Fibroblast of skin of right biceps (primary cell): Measurements from ENCODE around the gene DR1.
"Not testable (repeated sequence)": the region's sequence is repeated elsewhere in the genome, so short reads cannot be mapped to it uniquely, and the experiment has no call there.

ENCODE experiments used
- DNase-seq: peaks from one replicate; pipeline ENCODE4 v3.0.0-alpha.2; 2013

Gene DR1

DNA sequence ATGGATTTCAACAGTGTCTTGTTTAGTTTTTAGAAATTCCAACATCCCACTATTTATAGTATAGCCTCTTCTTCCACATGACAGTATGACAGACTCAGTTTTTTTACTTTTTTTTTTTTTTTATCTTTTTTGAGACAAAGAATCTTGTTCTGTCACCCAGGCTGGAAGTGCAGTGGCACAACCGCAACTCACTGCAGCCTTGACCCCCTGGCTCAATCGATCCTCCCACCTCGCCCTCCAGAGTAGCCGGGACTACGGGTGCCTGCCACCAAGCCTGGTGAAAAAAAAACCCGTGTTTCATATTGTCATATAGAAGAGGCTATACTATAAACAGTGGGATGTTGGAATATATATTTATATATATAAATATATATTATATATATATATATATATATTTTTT is 1.2 kb upstream of the DR1 start:
- no peak for DNase-seq

GRCh38 chr1:93344886-93345632 is 648 bp upstream of the DR1 start:
- peak; percentile 17 for DNase-seq

DNA sequence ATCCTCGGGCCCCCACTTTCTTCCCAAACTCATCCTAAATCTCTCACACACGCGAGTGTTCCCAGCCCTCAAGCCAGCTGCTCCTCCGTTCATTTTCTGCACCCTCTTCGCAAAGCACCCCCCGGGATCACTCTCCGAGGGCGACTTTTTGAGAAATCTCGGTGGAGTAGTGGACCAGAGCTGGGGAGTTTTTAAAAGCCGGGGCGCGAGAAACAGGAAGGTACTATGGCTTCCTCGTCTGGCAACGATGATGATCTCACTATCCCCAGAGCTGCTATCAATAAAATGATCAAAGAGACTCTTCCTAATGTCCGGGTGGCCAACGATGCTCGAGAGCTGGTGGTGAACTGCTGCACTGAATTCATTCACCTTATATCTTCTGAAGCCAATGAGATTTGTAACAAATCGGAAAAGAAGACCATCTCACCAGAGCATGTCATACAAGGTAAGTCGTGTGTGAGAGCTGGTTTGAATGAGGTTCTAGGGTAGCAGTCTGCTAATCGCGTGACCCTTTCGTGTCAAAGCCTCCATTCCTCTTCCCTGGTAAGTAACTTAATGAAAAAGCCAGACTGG is 800 bp downstream of the DR1 start:
- peak; percentile 22 for DNase-seq

GRCh38 chr1:93347334-93347899 is 1.7 kb downstream of the DR1 start:
- no peak for DNase-seq

- DNase-seq = no peak
Measured at GRCh38 chr1:93348104-93348728, 2.5 kb downstream of the DR1 start.

- peak; percentile 12 for DNase-seq
Measured at GRCh38 chr1:93349231-93350135, 3.8 kb downstream of the DR1 start.

- DNase-seq = no peak
Measured at GRCh38 chr1:93350322-93350721, 4.6 kb downstream of the DR1 start.

DNA sequence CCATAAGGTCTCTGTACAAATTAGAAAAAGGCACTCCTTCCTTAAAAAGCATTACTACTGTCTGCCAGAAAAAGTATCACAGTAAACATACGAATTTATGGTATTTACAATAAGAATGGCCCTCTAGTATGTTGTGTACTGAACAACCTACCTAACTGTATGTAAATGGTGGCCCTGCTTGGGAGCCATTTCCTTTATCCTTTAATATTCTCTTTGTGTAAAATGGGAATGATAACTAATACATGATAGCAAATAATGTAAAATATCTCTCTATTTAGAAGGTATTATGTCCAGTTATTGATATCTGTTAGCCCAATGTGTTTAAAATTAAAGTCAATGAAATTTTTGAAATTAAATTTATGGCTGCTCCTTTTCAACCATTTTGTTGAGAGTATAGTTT is 5.2 kb downstream of the DR1 start:
- no peak for DNase-seq

DNA sequence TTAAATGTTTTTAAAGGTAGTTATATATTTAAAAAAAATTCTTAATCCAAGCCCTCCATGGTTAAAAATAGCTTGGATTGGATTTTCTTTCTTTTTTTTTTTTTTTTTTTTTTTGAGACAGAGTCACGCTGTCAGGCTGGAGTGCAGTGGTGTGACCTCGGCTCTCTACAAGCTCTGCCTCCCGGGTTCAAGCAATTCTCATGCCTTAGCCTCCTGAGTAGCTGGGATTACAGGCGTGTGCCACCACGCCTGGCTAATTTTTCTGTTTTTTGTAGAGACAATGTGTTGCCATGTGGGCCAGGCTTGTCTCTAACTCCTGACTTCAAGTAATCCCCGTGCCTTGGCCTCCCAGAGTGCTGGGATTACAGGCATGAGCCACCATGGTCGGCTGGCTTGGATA is 5.6 kb downstream of the DR1 start:
- DNase-seq = not testable (repeated sequence)

- no peak for DNase-seq
Measured at GRCh38 chr1:93352376-93352775, 6.7 kb downstream of the DR1 start.

DNA sequence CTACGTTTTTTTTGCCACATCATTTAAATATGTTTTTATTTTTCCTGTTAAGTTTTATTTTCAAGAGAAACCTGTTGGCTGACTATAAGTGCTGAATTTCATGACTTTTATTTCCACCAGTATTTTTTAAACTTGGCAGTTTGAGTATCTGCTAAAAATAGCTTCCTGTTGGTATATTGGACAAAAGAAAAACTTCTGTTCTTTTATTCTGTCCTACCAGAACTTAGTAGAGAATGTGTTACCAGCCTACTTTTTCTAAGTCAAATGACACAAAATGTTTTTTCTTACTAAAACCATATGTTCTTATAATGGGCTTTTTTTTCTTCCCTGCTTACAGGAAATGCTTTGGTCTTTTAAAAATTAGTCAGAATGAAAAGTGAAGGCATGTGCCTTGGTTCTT is 7.6 kb downstream of the DR1 start:
- peak; percentile 48 for DNase-seq

GRCh38 chr1:93354749-93355148 is 9.0 kb downstream of the DR1 start:
- DNase-seq = no peak

GRCh38 chr1:93357242-93357641 is 11.5 kb downstream of the DR1 start:
- DNase-seq = no peak

DNA sequence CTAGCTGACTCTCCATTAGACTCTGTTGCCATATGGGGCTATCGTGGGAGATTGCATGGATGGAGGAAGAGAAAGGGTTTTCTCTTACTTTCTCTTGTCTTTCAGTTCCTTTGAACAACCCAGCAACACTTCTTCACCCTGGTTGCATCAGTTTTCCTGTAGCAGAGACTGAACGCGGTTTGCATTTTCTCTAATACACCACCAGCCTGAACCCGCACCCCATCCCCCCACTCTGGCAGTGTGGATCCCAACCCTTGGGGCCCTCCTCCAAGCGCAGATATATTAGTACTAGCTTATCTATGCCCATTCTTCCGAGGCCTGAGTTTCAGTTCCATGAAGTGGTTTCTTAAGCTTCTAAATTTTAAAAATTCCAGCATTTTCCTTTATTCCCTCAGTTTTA is 12.6 kb downstream of the DR1 start:
- no peak for DNase-seq

DNA sequence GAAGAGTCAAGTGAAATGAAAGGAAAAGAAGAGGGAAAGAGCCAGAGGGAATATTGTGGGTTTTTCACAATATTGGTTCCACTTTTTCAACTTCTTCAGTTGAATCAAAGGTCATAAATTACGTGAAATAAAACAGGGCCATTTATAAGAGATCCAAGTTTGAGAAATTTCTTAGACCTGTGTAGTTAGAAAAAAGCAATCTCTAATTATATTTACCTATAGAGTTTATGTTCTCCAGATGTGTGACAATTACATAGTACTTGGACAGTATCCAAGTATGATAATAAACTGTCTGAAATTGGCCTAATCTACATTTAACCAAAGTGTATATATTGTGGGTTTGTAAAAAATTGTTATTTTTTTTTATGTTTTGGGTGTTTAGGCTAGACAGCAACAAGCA is 14.4 kb downstream of the DR1 start:
- DNase-seq = no peak

- DNase-seq = no peak
Measured at GRCh38 chr1:93362237-93362636, 16.5 kb downstream of the DR1 start.

DNA sequence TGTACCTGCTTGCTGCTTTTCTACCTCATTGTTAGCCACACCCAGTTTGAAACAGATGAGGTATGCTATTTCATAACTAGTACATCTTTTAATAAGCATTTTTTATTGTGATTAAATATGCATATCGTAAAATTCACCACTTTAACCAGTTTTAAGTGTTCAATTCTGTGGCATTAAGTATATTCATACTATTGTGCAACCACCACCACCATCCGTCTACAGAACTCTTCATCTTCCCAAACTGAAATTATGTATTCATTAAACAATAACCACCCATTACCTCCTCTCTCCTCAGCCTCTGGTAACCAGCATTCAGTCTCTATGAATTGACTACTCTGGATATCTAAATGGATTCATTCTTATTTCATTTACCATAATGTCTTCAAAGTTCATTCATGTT is 20.1 kb downstream of the DR1 start:
- no peak for DNase-seq

- DNase-seq = no peak
Measured at GRCh38 chr1:93369734-93370133, 24.0 kb downstream of the DR1 start.

GRCh38 chr1:93374334-93375106 is 28.8 kb downstream of the DR1 start:
- DNase-seq = no peak

- no peak for DNase-seq
Measured at GRCh38 chr1:93384656-93385055, 38.9 kb downstream of the DR1 start.

GRCh38 chr1:93386268-93386667 is 40.6 kb downstream of the DR1 start:
- DNase-seq = not testable (repeated sequence)

DNA sequence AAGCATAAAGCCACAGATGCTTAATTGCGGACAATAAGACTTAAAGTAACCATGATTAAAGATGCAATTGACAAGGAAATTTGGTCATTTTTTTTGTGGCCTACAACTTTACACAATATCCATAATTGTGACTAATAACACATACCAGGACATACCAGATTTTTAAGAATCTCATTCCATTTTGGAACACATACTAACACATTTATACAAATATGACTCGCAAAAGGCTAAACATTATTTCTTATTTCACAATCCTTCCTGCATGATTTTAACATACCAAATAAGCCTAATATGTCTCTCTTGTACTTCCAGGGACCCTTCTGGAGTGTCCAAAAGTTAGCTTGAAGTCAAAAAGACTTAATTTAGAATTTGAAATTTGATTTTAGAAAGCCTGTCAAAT is 48.8 kb downstream of the DR1 start:
- DNase-seq = peak; percentile 49
